NT2/D1 (cell line): ENCODE data around the gene DSEL.

Experiments used
- SUZ12 ChIP-seq: IDR thresholded peaks from 2 replicates; pipeline ENCODE4 v1.6.1; 2011; ENCODE audit not compliant: insufficient read length, insufficient read depth; ENCODE audit errors: extremely low read depth
- YY1 ChIP-seq: IDR thresholded peaks from 2 replicates; pipeline ENCODE4 v1.6.1; 2011; ENCODE audit not compliant: insufficient read length, insufficient read depth
- ZNF274 ChIP-seq: IDR thresholded peaks from 2 replicates; pipeline ENCODE4 v1.6.1; 2011; ENCODE audit warnings: mild to moderate bottlenecking, low read depth, low read length

- TF ChIP-seq ZNF274 (no peak), YY1 (no peak), SUZ12 (no peak)
Measured at GRCh38 chr18:67476585-67476984, 39.9 kb downstream of the DSEL start.
